OCI-LY7 (cell line): Measurements from ENCODE around the gene ITGA3. TPM values are rescaled to one million over a fixed set of nuclear protein-coding genes. Genes with fewer than 3 reads are reported as not detected.

ENCODE experiments used
- BruUV-seq: library from RNA; stranded (reverse); fragments of 400-500 nt; replicated peaks from 2 replicates; lab custom pipeline; 2021; lab: Mats Ljungman, UMichigan
- CTCF ChIA-PET: fragments of 300-600 bp; sonication (Branson Sonifier 250); formaldehyde crosslinking; loops from one replicate; lab custom pipeline; 2022; ENCODE audit warnings: antibody characterized with exemption; ENCODE audit not compliant: unreplicated experiment; lab: Charles Lee
- POLR2A ChIA-PET: fragments of 300-600 bp; sonication (Branson Sonifier 250); formaldehyde crosslinking; loops from one replicate; lab custom pipeline; 2022; ENCODE audit warnings: antibody characterized with exemption; lab: Charles Lee
- DNase-seq: peaks from one replicate; pipeline ENCODE4 v3.0.0-alpha.2; 2015; ENCODE audit warnings: low spot score
- H2AFZ ChIP-seq: fragments of 200-600 bp; sonication (generic), shearing (Covaris generic); 2 replicates; pipeline ENCODE4 v1.6.1; 2014; ENCODE audit warnings: mild to moderate bottlenecking, antibody characterized with exemption, low read length, moderate library complexity
- H3K27ac ChIP-seq: fragments of 200-600 bp; sonication (generic); 2 replicates; pipeline ENCODE4 v1.5.1; 2014; ENCODE audit warnings: mixed run types, low read depth, mild to moderate bottlenecking, moderate library complexity, low read length, inconsistent platforms; ENCODE audit not compliant: poor library complexity, severe bottlenecking
- H3K36me3 ChIP-seq: fragments of 200-600 bp; sonication (generic); 2 replicates; pipeline ENCODE4 v1.6.1; 2014; ENCODE audit warnings: mild to moderate bottlenecking, antibody characterized with exemption, low read length, moderate library complexity, mixed read lengths; ENCODE audit not compliant: insufficient read depth
- H3K4me1 ChIP-seq: fragments of 200-600 bp; sonication (generic); 2 replicates; pipeline ENCODE4 v1.5.1; 2014; ENCODE audit warnings: mild to moderate bottlenecking, low read length; ENCODE audit not compliant: insufficient read depth, poor library complexity, severe bottlenecking
- H3K4me2 ChIP-seq: fragments of 200-600 bp; sonication (generic); 2 replicates; pipeline ENCODE4 v1.6.1; 2014; ENCODE audit warnings: mild to moderate bottlenecking, low read length
- H3K4me3 ChIP-seq: fragments of 200-600 bp; sonication (generic); 2 replicates; pipeline ENCODE4 v1.5.1; 2014; ENCODE audit warnings: mild to moderate bottlenecking, low read depth, low read length; ENCODE audit not compliant: poor library complexity, severe bottlenecking
- H3K79me2 ChIP-seq: fragments of 200-600 bp; sonication (generic); 2 replicates; pipeline ENCODE4 v1.6.1; 2016; ENCODE audit warnings: low read depth, mild to moderate bottlenecking, low read length, moderate library complexity, mixed read lengths; ENCODE audit not compliant: insufficient read depth
- H3K9me2 ChIP-seq: fragments of 200-600 bp; sonication (generic); 2 replicates; pipeline ENCODE4 v1.6.1; 2016; ENCODE audit warnings: mild to moderate bottlenecking, low read length, mixed read lengths; ENCODE audit not compliant: insufficient read depth
- H3K9me3 ChIP-seq: fragments of 200-600 bp; sonication (generic); 2 replicates; pipeline ENCODE4 v1.6.1; 2014; ENCODE audit warnings: mild to moderate bottlenecking, mixed run types, low read length, mixed read lengths
- H4K20me1 ChIP-seq: fragments of 200-600 bp; sonication (generic); 2 replicates; pipeline ENCODE4 v1.6.1; 2014; ENCODE audit warnings: mild to moderate bottlenecking, antibody characterized with exemption, low read length, moderate library complexity, mixed read lengths; ENCODE audit not compliant: insufficient read depth
- CTCF ChIP-seq: fragments of 200-600 bp; sonication (generic); conservative IDR thresholded peaks from 2 replicates; pipeline ENCODE4 v1.5.1; 2014; ENCODE audit warnings: mild to moderate bottlenecking, antibody characterized with exemption, low read length, moderate library complexity, mixed read lengths
- EZH2phosphoT487 ChIP-seq: fragments of 200-600 bp; sonication (generic); IDR thresholded peaks from 2 replicates; pipeline ENCODE4 v1.6.1; 2018; ENCODE audit warnings: low read depth, borderline replicate concordance, mild to moderate bottlenecking, mixed run types, antibody characterized with exemption, low read length, moderate library complexity, mixed read lengths
- intact Hi-C: fragments of 100-400 bp; cut with micrococcal nuclease; formaldehyde crosslinking; loops from one replicate; pipeline ENCODE4 v1.10.0; 2022; ENCODE audit not compliant: unreplicated experiment
- total RNA-seq, 2 experiments: library from RNA; depleted of rRNA in 1 of 2; stranded (reverse); fragments of >200 nt in 1 of 2; shearing (Covaris generic) in 1 of 2; gene quantifications; 2 replicates each; pipeline ENCODE4 v1.2.3, GENCODE V29; 2014 to 2022

Gene ITGA3
- total RNA-seq, 2 experiments from 2014 or later, result 15.2 to 30.7 TPM

- Histone ChIP-seq H3K27ac (no peak overlapping the region), H3K36me3 (no peaks in the 10 kb centered on the region), H2AFZ (no peak overlapping the region), H3K9me2 (no peaks in the 10 kb centered on the region), H4K20me1 (no peaks in the 10 kb centered on the region), H3K9me3 (no peaks in the 10 kb centered on the region), H3K4me1 (peaks cover 20% of the 10 kb centered on the region), H3K79me2 (no peaks in the 10 kb centered on the region), H3K4me2 (no peak overlapping the region), H3K4me3 (no peak overlapping the region)
- CTCF ChIA-PET, result no interaction called here
- no peak for DNase-seq
- TF ChIP-seq CTCF, result no peak
- TF ChIP-seq EZH2phosphoT487, result no peak
- POLR2A ChIA-PET, result no interaction called here
- no TSS peak for BruUV-seq
- intact Hi-C loops, result no loop called here
These were observed 41.5 kb downstream of the ITGA3 start for GRCh38 chr17:50097455-50097854.

DNA sequence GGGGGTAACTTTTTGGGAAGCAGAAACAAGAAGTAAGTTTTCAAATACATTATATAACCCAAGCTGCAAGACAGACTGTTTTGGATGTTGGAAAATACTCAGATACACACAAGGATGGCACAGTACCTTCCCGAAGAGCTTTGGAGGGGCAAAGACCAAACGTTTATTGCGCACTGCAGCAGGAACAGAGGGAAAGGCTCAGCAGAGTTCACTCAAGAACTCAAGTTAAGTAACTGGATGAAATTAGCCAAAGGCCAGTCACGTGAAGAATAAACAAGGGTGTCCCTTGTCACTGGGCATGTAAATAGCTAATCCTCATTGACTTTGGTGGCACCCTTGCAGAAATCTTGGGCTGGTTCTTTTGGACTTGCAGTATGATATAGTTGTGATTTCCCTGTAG is 42.0 kb downstream of the ITGA3 start:
- no peak for TF ChIP-seq CTCF
- TF ChIP-seq EZH2phosphoT487, result no peak
- no peak overlapping the region for H2AFZ ChIP-seq
- intact Hi-C loops, result no loop called here
- H3K4me3 ChIP-seq, result no peak overlapping the region
- no peaks in the 10 kb centered on the region for H4K20me1 ChIP-seq
- no peak overlapping the region for H3K27ac ChIP-seq
- H3K4me1 ChIP-seq, result peaks cover 20% of the 10 kb centered on the region
- ChIA-PET POLR2A (interaction anchor here (0.6 kb wide), 1 partner anchor 8 kb away, joined by 3 read pairs; no protein-coding TSS in a partner anchor), CTCF (no interaction called here)
- no TSS peak for BruUV-seq
- H3K79me2 ChIP-seq, result no peaks in the 10 kb centered on the region
- DNase-seq, result no peak
- H3K9me2 ChIP-seq, result no peaks in the 10 kb centered on the region
- no peaks in the 10 kb centered on the region for H3K36me3 ChIP-seq
- H3K9me3 ChIP-seq, result no peaks in the 10 kb centered on the region
- H3K4me2 ChIP-seq, result no peak overlapping the region

DNA sequence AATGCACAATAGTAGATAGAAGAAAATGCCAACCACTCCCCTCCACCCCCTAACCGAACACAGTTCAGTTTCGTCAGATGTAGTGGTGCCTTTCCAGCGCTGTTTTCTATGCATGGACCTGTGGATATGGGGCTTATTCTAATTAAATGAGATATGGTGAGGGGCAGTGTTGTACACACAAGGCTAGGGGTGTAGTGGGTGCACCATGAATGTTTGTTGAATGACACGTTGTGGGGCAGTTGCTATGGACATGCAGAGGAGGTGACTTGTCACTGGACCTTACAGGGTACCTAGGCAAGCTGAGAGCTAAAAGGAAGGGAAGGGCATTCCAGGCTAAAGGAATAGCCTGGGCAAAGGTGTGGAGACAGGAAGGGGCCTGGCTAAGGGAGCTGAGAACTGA is 42.7 kb downstream of the ITGA3 start:
- no peaks in the 10 kb centered on the region for H3K79me2 ChIP-seq
- no peaks in the 10 kb centered on the region for H3K9me3 ChIP-seq
- POLR2A ChIA-PET, result interaction anchor here (0.6 kb wide), 1 partner anchor 8 kb away, joined by 3 read pairs; no protein-coding TSS in a partner anchor
- H4K20me1 ChIP-seq, result no peaks in the 10 kb centered on the region
- BruUV-seq, result no TSS peak
- H3K36me3 ChIP-seq, result no peaks in the 10 kb centered on the region
- no peak overlapping the region for H3K4me3 ChIP-seq
- no peak overlapping the region for H2AFZ ChIP-seq
- H3K4me1 ChIP-seq, result peaks cover 20% of the 10 kb centered on the region
- no peak overlapping the region for H3K27ac ChIP-seq
- TF ChIP-seq CTCF (no peak), EZH2phosphoT487 (no peak)
- CTCF ChIA-PET, result no interaction called here
- H3K9me2 ChIP-seq, result no peaks in the 10 kb centered on the region
- intact Hi-C loops, result no loop called here
- DNase-seq, result no peak
- H3K4me2 ChIP-seq, result no peak overlapping the region
